GM21423 (cell line): ENCODE results near the gene PDE10A.

Experiments used
- ATAC-seq: cut with Tn5 transposase; IDR thresholded peaks from one replicate; pipeline ENCODE4 v1.9.1; 2021; ENCODE audit warnings: mild to moderate bottlenecking, moderate library complexity; ENCODE audit not compliant: unreplicated experiment

Gene PDE10A

DNA sequence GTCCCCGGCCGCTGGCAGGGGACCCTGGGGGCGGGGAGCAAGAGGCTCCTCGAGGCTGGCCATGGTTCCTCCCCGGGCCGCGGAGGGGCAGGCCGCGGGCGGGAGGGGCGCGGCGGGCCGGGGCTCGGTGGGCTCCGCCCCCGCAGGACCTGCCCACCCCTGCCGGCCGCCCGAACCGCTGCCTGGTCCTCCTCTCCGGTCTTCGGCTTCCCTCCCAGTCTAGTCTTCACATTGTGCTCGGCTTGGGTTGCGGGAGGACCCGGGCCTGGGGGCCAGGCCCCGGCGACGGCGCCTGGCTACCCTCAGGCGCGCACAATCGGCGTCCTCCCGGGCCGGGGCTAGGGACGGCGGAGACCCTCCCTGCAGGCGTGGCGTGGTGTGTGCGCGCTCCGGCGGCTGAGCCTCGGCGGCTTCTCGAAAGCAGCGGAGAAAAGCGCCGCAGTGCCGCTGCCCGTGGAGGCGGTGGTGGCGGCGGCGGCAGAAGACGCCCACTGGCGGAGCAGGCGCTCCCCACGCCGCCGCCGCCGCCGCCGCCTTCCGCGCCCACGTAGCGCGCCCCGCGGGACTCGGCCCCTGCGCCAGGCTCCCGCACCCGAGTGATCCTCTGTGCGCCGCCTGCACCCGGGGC, at the start of gene PDE10A:
TSS of gene PDE10A (minus strand) at position 493 of the 628 bp plus-strand sequence. CDS start at position 63, 430 bp downstream.
- ATAC-seq = no peak

DNA sequence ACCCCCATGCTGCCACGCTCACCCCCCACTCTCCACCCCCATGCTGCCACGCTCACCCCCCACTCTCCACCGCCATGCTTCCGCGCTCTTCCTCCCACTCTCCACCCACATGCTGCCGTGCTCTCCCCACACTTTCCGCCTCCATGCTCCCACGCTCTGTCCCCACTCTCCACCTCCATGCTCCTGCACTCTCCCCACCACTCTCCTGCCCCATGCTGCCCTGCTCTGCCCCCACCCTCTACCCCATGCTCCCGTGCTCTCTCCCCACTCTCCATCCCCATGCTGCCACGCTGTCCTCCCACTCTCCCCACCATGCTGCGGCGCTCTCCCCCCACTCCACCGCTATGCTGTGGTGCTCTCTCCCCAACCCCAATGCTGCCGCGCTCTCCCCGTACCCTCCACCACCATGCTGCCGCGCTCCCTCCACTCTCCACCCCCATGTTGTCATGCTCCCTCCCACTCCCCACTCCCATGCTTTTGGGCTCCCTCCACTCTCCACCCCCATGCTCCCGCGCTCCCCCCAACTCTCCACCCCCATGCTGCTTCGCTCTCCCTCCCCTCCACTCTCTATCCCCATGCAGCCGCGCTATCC, 46.0 kb upstream of the PDE10A start:
- no peak for ATAC-seq

DNA sequence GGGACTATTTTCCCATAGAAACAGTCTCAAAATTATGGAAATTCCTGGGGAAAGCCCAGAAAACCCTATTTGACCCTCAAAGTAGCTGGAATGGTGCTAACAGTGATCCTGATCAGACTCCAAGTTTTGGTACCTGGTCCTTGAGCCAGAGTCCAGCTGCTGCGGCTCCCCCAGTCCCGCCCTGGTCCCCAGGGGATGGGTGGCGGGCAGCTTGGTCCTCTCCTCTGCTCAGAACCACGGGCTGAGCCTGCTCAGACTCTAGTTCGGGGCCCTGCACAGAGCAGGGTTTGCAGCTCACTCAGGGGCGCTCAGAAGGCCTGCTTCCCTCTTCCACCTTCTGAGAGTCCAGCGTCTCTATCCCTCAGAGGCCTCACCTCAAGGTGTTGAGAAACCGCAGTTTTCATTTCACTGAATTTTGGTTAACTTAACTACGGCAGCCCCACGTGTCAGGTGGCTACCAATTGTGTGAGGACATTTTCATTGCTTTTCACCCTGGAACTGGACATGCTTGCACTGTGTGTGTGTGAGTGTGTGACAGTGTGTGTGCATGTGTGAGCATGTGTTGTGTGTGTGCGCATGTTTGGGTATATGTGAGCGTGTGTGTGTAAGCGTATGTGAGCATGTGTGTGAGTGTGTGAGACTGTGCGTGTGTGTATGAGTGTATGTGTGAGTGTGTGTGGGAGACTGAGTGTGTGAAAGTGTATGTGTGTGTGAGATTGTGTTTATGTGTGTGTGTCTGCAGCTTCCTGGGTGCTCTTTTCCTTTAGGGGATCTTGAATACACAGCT, 44.2 kb upstream of the PDE10A start:
- no peak for ATAC-seq

DNA sequence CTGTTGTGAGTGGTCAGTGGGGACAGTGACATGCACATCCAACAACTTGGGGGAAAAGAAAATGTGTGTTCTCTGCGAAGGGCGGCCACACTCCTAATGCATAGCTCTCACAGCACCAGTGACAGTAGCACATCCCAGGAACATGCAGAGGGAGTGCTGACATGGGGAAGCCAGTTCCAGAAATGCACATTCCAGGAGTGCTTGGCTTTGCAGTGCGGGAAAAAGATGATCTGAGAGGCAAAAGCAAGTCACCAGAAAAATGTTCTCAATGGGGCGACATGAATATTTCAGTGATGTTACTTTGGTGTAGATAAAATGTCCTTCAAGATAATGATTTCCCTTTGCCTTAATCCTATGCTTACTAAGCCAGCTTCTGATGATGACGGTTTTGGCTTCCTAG, 42.9 kb upstream of the PDE10A start:
- no peak for ATAC-seq

DNA sequence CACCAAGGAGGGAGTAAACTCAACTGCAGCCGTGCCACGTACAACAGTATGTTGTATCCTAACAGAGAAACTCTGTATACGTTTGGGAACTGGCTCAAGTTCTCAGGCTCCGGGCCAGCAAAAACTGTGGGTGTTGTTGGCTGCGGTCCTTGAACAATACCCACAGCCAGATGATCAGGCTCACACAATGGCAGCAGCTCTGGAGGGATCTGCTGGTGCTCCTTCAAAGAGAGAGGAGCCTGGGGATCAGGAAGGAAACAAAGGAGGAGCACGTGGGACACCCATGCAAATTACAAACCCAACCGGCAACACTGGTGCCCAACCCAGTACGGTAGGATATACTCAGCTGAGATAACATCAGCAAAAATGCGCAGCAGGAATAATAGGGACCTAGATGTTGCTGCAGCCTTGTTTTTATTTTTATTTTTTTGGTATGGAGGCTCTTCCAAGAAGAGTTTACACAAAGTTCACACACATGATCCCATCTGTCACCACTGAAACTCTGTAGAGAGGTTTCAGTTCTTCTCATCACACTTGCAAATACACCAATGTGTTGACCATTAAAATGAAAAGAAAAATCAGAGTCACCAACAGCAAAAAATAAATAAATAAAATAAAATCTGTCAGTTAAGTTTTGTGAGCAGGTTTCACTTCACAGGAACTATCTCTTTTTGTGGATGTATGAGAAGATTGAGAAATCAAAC, 41.2 kb upstream of the PDE10A start:
- ATAC-seq = peak; percentile 46

DNA sequence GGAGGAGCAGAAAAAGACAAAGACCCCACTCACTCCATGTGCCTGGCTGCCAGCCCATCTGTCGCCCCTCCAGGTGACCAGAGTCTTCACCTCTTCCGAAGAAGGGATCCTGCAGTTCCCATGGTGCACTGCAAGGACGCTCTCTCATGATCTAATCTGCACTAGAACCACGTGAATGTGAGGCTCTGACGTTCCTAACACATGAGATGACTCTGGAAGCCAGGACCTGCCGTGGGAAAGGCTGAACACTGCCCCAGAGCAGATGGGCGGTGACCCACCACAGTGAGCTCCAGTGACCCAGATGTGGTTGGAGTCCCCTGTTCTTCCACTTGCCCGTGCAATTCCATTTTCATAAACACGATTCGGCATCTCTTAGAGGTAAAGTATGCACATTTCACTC, 39.6 kb upstream of the PDE10A start:
- no peak for ATAC-seq

DNA sequence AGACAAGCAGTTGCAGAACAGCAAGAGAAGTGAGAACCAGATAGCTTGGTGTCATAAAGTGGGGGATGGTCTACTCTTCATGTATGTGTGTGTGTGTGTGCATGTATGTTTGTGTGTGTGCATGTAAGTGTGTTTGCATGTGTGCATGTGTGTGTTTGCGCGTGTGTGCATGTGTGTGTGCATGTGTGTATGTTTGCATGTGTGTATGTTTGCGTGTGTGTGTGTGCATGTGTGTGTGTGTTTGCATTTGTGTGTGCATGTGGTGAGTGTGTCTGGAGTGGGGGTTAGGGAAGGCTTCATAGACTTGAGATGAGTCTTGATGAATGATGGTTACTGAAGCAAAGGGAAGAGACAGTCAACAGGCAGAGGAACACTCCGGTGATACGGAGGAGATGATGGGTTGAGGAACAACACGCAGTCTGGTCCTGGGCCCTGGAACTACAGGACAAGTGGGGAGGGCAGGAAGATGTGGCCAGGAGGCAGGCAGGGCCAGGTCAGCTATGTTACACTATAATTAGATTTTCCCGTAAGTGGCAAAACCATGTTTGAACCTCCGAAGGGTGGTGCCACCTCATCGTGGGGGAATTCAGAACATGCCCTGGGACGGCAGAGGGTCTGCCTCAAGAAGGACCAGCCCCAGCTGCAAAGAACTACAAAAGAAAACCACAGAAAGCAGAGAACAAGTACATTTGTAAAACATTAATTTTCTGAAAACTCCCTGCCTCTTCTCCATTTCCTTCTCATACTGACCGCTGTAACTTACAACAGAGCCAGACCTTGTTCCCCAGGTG, 38.7 kb upstream of the PDE10A start:
- ATAC-seq = peak; percentile 79

DNA sequence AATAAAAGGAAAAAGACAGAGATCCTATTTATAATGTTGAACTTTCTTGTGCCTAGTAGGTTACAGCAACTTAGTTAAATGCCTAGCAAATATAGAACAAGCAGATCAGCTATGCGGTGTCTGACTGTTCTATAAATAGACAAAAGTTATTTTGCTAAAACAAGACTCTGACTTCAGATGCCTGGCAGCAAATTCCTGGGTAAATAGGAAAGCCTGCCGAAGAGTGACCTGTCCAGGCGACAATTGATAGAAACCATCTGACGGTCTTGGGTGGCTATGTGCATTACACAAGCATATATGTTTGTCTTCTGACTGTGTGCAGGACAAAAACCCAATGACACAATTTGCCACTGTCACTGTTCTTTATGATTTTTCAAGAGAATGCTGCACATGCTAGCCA, 38.0 kb upstream of the PDE10A start:
- no peak for ATAC-seq

DNA sequence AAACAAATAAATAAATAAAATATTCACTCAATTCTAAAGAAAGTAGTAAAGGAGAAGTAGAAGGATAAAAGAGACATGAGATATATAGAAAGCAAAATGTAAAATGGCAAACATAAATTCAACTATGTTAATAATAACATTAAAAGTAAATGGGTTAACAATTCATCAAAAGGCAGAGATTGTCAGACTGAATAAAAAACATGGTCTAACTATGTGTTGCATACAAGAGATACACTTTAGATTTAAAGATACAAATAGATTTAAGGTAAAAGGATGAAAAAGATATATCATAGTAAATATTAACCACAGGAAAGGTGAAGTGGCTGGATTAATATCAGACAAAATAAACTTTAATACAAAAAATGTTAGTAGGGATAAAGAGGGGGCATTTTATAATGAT, 35.8 kb upstream of the PDE10A start:
- ATAC-seq = no peak

DNA sequence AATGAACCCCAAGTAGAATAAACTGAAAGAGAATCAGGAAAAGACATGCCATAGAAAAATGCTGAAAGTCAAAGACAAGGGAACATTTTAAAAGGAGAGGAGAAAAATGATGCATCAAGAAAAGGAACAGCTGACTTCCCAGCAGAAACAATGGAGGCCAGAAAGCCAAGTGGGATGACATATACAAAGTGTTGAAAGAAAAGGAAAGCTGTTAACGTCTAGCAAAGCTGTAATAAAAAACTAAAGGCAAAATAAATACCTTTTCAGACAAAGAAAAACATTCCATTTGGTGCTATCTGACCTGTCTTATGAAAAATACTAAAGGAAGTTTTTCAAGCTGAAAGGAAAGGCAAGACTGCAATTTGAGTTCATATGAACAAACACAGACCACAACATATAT, 34.1 kb upstream of the PDE10A start:
- ATAC-seq = no peak

DNA sequence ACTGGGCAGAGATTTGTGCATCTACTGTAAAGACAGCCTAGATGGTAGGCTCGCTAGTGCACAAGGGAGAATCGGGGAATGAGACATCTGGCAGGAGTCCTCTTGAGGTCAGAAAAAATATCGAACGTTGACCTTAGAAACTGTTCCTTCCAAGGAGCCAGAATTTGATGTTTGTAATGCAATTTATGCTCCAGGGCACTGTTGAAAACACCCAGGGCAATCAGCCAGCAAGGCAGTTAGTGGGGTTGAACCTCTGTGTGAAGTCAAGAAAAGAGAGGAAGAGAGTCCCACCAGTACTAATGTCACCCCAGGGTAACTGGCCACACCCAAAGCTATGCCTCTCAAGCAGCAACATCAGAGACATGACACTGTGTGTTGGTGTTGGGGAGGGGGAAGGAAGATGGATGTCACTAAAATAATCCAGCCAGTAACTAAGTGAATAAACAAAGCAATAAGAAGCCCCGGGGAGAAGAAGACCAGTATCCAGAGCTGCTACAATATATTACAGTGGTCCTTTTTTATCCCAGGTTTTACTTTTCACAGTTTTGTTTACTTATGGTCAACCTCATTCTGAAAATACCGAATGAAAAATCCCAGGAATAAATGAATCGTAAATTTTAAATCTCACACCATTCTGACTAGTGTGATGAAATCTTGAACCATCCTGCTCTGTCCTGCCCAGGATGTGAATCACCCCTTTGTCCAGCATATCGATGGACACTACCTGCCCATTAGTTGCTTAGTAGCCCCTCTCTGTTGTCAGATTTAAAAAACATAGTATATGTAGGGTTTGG, 32.9 kb upstream of the PDE10A start:
- ATAC-seq = no peak

DNA sequence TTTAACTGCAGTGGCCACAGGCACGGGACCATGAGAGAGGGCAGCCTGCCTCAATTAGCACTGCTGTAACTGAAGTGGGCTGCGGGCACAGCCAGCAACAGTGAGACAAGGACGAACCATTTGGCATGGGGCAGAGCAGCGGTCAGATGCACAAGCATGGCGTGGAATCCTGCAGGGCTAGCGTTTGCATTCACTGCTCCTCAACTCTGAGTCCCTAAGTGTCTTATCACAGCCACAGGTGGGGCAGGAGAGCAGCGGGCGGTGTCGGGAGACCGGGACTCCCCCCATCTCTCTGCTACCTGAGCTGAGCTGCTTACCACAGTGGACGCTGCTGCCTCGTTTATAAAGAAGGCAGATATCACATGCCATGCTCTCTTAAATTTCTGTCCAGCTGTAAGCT, 31.3 kb upstream of the PDE10A start:
- ATAC-seq = no peak

DNA sequence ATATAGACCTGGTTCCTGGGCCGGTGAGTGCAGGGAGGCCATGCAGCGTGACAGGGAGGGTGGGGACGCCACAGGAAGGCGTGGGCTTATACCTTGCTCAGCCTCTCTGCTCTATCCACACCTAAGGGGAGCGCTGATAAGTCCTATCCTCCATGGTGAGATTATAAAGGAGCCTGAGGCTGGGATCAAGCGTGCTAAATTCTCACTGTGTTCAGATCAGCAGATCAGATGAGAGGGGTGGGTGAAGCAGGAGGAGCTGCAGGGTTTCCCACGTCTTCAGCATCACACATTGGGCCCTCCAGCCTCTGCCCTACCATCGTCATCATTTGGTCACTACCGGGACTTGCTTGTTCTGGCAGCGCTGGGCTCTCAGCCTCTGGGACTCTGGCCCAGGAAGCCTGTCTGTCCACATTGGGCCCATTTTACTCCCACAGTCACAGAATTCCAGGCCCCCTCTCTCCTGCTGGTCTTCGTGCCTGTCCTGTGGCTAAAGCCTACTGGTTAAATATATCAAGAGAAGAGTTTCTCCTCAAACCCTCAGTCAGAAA, 29.1 kb upstream of the PDE10A start:
- no peak for ATAC-seq

DNA sequence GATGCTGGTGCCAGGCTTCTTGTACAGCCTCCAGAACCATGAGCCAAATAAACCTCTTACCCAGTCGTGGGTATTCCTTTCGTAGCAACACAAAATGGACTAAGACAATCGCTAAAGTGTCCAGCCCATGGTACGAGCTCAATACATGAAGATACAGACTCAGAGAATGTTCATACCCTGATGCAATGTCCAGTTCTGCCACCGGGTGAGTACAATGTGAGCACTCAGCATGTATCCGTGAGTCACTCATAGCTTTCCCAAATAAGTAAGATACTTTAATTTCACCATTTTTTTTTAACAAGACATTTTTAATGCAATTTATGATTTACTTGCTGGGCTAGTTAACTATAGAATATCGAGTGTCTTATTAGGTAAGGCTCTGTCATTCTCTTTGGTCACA, 26.7 kb upstream of the PDE10A start:
- no peak for ATAC-seq

DNA sequence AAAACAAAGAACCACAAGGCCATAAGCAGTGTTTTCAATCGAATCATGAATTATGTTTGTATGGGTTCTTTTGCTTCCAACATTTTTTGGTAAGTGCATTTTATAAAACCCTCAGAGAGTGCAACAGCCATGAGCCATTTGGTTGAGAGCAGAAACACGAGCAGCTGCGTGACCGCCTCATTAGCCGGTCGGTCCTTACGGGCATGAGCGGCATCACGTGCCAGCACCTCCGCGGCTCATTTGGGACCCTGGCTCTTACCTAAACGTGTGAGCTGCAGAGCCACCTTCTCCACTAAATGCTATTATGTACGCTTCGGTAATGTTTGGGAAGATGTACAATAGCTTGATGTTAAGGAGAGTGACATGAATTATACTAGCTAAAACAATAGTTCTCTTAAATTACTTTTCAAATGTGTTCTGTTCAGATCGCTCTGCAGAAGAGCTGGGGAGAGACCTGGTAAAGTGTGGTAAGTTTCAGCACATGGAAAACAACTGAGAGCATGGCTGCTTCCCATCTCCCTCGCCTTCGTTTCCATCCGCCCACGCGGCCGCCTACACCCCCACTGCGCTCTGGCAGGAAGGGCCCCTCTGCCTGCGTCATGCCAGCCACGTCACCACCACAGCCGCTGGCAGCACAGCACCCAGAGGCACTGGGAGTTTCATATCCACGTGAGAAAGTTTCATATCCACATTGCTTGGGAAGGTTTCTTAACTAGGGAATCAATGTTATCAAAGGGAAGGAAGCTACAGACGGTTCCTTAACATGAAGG, 23.7 kb upstream of the PDE10A start:
- ATAC-seq = no peak

DNA sequence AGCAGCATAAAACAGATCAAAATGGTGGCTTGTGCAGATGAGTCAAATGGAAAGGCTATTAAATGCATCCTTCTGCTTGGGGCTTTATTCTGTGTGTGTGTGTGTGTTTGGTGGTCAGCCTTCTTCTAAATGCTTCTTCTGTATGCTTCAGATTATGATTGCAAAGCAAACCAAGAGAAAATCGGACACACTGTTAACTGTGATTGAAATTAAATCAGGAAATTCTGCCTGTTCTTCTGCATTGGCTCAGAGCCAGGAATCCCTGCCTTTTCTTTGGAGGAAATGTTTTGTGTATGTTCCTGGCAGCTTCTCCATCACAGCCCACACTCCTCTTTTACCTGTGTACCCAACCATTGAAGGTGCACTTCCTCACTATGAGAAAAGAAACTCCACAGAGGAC, 22.3 kb upstream of the PDE10A start:
- ATAC-seq = no peak

DNA sequence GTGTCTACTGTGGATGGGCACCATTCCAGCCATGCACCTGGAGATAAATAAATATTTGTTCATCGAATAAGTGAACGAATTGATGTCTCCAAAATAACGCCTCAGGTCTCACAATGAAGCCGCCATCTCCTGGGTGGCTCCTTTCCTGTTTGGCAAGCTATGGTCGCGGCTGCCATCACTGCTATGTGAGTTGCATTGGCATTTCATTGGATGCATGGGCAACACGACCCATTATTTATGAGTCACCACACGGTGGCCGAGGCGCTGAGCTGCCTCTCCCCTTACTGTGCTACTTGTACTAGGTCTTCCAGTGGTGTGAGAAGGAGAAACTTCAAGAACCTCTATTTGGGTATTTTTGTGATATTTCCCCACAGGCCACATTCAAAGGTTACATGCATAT, 21.3 kb upstream of the PDE10A start:
- no peak for ATAC-seq

DNA sequence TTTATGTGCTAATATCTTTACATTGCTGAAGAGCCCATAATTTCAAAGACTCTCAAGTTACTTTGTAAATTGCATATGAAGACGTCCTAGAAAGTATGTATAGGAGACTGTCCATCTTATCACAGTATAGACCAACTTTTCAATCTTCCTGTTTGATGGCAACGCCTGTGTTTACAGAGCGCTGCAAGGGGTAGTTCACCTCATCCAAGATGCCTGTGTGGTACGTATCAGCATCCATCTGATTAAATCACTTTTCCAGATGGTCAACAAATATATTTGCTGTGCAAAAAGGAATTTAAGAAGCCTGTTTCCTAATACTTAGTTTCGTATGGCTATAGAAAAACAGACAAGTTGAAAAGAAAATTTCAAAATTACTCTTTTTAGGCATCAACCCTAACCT, 17.9 kb upstream of the PDE10A start:
- no peak for ATAC-seq

DNA sequence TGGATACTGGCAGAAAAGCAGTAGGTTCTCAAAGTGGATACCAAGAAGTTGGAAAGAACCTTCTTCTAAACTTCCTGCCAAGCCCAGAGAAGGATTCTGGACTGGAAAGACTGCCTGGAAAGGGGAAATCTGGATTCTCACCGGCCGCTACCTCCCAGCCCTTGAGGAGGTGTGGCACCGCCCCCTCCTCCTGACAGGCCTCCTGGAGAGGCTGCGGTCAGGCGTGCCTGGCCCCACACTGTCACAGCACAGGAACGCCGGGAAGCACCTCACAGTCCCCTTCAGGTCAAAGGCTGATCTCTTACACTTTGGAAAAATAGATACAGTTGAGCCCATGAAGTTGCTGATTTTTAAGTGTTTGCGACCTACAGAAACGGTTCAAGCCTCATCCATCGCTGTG, 16.3 kb upstream of the PDE10A start:
- ATAC-seq = no peak
